ENCODE measurements around the gene TANC2. TPM values are rescaled to one million over a fixed set of nuclear protein-coding genes. Genes with fewer than 3 reads are reported as not detected.

The TANC2 gene
- total RNA-seq, 2 donors from 2014 or later: 8.0 to 193 TPM

DNA sequence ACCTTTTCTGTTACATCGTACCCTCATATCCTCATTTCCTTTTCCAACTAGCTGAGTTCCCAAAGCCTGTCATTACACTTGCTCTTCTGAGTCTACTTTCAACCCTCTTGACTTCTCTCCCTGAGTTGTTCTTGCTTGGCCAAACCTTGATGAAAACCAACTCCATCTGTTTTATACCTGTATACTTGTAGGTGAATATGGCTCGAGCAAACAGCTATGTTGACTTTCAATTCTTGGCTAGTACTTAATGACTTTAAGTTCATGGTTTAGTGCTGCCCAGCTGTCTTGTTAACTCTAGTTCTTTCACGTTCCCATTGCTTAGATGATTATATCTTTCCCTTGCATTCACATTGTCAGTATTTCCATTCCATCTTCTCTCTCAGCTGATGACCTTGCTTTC, 14.8 kb downstream of the TANC2 start:
- Histone ChIP-seq H3K4me3 (no peak overlapping the region), H3K36me3 (no peaks in the 10 kb centered on the region), H3K4me1 (replicated peaks) (no peaks in the 10 kb centered on the region), H3K27me3 (replicated peaks; ENCODE audit: insufficient read depth) (no peaks in the 10 kb centered on the region), H3K27ac (no peak overlapping the region), H3K9me3 (no peaks in the 10 kb centered on the region)
- intact Hi-C loops (cut with DNase I): no loop called here
- no peak for DNase-seq (ENCODE audit: low spot score)
- WGBS: 61% methylated on average over 3 of the region's 3 CpGs
- TF ChIP-seq POLR2AphosphoS5 (IDR thresholded peaks at IDR 0.05): no peak
- TF ChIP-seq POLR2A (IDR thresholded peaks at IDR 0.05): no peak
- TF ChIP-seq, protein P1, sequence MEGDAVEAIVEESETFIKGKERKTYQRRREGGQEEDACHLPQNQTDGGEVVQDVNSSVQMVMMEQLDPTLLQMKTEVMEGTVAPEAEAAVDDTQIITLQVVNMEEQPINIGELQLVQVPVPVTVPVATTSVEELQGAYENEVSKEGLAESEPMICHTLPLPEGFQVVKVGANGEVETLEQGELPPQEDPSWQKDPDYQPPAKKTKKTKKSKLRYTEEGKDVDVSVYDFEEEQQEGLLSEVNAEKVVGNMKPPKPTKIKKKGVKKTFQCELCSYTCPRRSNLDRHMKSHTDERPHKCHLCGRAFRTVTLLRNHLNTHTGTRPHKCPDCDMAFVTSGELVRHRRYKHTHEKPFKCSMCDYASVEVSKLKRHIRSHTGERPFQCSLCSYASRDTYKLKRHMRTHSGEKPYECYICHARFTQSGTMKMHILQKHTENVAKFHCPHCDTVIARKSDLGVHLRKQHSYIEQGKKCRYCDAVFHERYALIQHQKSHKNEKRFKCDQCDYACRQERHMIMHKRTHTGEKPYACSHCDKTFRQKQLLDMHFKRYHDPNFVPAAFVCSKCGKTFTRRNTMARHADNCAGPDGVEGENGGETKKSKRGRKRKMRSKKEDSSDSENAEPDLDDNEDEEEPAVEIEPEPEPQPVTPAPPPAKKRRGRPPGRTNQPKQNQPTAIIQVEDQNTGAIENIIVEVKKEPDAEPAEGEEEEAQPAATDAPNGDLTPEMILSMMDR (IDR thresholded peaks at IDR 0.05): no peak

GRCh38 chr17:62981933-62982332, 15.9 kb downstream of the TANC2 start:
- no peaks in the 10 kb centered on the region for H3K36me3 ChIP-seq
- no peaks in the 10 kb centered on the region for H3K27me3 ChIP-seq (replicated peaks; ENCODE audit: insufficient read depth)
- intact Hi-C loops (cut with DNase I): no loop called here
- WGBS: 78% methylated on average over 2 of the region's 2 CpGs
- H3K4me3 ChIP-seq: no peak overlapping the region
- H3K27ac ChIP-seq: no peak overlapping the region
- TF ChIP-seq, protein P1 (IDR thresholded peaks at IDR 0.05): no peak
- no peak for TF ChIP-seq POLR2AphosphoS5 (IDR thresholded peaks at IDR 0.05)
- no peak for TF ChIP-seq POLR2A (IDR thresholded peaks at IDR 0.05)
- no peak for DNase-seq (ENCODE audit: low spot score)
- no peaks in the 10 kb centered on the region for H3K9me3 ChIP-seq
- no peaks in the 10 kb centered on the region for H3K4me1 ChIP-seq (replicated peaks)

- 96% methylated on average over 1 of the region's 1 CpG for WGBS
- TF ChIP-seq POLR2A (IDR thresholded peaks at IDR 0.05) (no peak), POLR2AphosphoS5 (IDR thresholded peaks at IDR 0.05) (no peak)
- TF ChIP-seq, protein P1 (IDR thresholded peaks at IDR 0.05): no peak
- no peak overlapping the region for H3K27ac ChIP-seq
- intact Hi-C loops (cut with DNase I): no loop called here
- H3K27me3 ChIP-seq (replicated peaks; ENCODE audit: insufficient read depth): no peaks in the 10 kb centered on the region
- no peaks in the 10 kb centered on the region for H3K4me1 ChIP-seq (replicated peaks)
- H3K9me3 ChIP-seq: no peaks in the 10 kb centered on the region
- no peaks in the 10 kb centered on the region for H3K36me3 ChIP-seq
- DNase-seq (ENCODE audit: low spot score): no peak
- no peak overlapping the region for H3K4me3 ChIP-seq
These were observed 18.8 kb downstream of the TANC2 start for GRCh38 chr17:62984801-62985200.

DNA sequence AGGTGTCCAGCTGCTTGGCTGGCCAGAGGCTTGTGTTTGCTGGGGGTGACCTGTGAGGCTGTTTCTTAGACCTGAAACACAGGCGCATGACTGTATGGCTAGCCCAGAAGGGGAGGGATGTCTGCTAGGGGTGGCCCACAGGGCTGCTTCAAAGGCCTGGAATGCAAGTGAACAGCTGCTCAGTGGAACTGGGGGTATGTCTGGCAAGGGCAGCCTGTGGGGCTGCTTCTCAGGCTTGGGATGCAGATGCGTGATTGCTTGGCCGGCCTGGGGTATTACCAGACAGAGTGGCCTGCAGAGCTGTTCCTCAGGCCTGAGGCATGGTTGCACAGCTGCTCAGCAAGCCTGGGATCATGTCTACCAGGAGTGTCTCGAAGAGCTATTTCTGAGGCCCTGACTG, 20.5 kb downstream of the TANC2 start:
- 100% methylated on average over 4 of the region's 4 CpGs for WGBS
- H3K4me1 ChIP-seq (replicated peaks): no peaks in the 10 kb centered on the region
- no peak for TF ChIP-seq POLR2A (IDR thresholded peaks at IDR 0.05)
- H3K27ac ChIP-seq: no peak overlapping the region
- no peak for DNase-seq (ENCODE audit: low spot score)
- intact Hi-C loops (cut with DNase I): no loop called here
- H3K36me3 ChIP-seq: no peaks in the 10 kb centered on the region
- no peaks in the 10 kb centered on the region for H3K9me3 ChIP-seq
- H3K27me3 ChIP-seq (replicated peaks; ENCODE audit: insufficient read depth): no peaks in the 10 kb centered on the region
- no peak overlapping the region for H3K4me3 ChIP-seq

DNA sequence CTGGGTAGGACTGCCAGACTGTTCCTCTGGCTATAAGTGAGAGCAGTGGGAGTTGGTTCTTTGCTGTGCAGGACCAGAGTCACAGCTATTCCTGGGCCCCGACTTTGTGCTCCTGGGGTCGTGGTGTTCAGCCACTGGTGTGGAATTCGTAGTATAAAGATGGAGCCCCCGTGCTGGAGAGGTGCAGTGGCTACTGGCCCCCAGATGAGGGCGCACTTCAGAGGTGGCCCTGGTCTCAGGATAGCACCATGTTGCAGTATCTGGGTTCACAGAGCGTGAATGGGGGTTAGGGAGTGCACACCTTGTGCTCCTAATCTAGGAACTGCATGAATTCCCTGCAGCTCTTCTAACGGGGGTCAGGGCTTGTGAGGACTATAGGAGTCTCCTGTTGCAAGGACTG, 21.1 kb downstream of the TANC2 start:
- WGBS: 91% methylated on average over 7 of the region's 7 CpGs
- H3K4me1 ChIP-seq (replicated peaks): no peaks in the 10 kb centered on the region
- TF ChIP-seq POLR2AphosphoS5 (IDR thresholded peaks at IDR 0.05) (no peak), POLR2A (IDR thresholded peaks at IDR 0.05) (no peak)
- TF ChIP-seq, protein P1 (IDR thresholded peaks at IDR 0.05): no peak
- intact Hi-C loops (cut with DNase I): no loop called here
- H3K36me3 ChIP-seq: no peaks in the 10 kb centered on the region
- H3K9me3 ChIP-seq: no peaks in the 10 kb centered on the region
- H3K4me3 ChIP-seq: no peak overlapping the region
- H3K27ac ChIP-seq: no peak overlapping the region
- DNase-seq (ENCODE audit: low spot score): no peak
- no peaks in the 10 kb centered on the region for H3K27me3 ChIP-seq (replicated peaks; ENCODE audit: insufficient read depth)

Measured in prostate gland (tissue), 2 donors.